CD4-positive, CD25-positive, alpha-beta regulatory T cell (primary cell): Measurements from ENCODE around the gene PFKFB2. TPM values are rescaled to one million over a fixed set of nuclear protein-coding genes. Genes with fewer than 3 reads are reported as not detected.

ENCODE experiments used
- ATAC-seq, 2 donors: fragments of 150-1000 bp; cut with Tn5 transposase; one replicate each; pipeline ENCODE4 v1.10.0; 2021; ENCODE audit warnings: low read depth in 2 of 2, moderate number of reproducible peaks in 2 of 2, moderate library complexity in 1 of 2
- DNase-seq, 3 donors: peaks; one replicate each; pipeline versions ENCODE4 v3.0.0 to v3.0.0-alpha.2; 2012 to 2022; ENCODE audit warnings: mixed read lengths in 1 of 3
- H3K27ac ChIP-seq: one replicate; pipeline ENCODE4 v1.7.0; 2013; ENCODE audit warnings: mild to moderate bottlenecking, low read length; ENCODE audit not compliant: insufficient read depth, poor library complexity, severe bottlenecking
- H3K27me3 ChIP-seq: one replicate; pipeline ENCODE4 v1.7.0; 2013; ENCODE audit warnings: low read length; ENCODE audit not compliant: control insufficient read depth, insufficient read depth
- H3K36me3 ChIP-seq: one replicate; pipeline ENCODE4 v1.7.0; 2013; ENCODE audit warnings: mild to moderate bottlenecking, low read length, moderate library complexity; ENCODE audit not compliant: control insufficient read depth, insufficient read depth
- H3K4me1 ChIP-seq: 2 replicates; pipeline ENCODE4 v1.7.0; 2013; ENCODE audit warnings: mild to moderate bottlenecking, low read length; ENCODE audit not compliant: insufficient read depth, control insufficient read depth, poor library complexity, severe bottlenecking
- H3K4me3 ChIP-seq: one replicate; pipeline ENCODE4 v1.7.0; 2013; ENCODE audit warnings: low read depth, mild to moderate bottlenecking, low read length, moderate library complexity
- H3K9me3 ChIP-seq, 2 experiments: 1 replicate in 1 of 2; 2 replicates in 1 of 2; pipeline ENCODE4 v1.7.0; 2013; ENCODE audit warnings: low read length in 2 of 2, mild to moderate bottlenecking in 1 of 2, moderate library complexity in 1 of 2; ENCODE audit not compliant: control insufficient read depth in 2 of 2
- H3K27ac Mint-ChIP-seq, 3 donors: one replicate each; pipeline ENCODE4 v1.8.0; 2020 to 2022; ENCODE audit warnings: mild to moderate bottlenecking in 3 of 3, mixed read lengths in 3 of 3, moderate library complexity in 2 of 3
- H3K27me3 Mint-ChIP-seq: one replicate; pipeline ENCODE4 v1.8.0; 2022; ENCODE audit warnings: mild to moderate bottlenecking, mixed read lengths
- H3K36me3 Mint-ChIP-seq: one replicate; pipeline ENCODE4 v1.8.0; 2020; ENCODE audit warnings: mixed read lengths
- H3K4me1 Mint-ChIP-seq, 4 donors: one replicate each; pipeline ENCODE4 v1.8.0; 2020 to 2022; ENCODE audit warnings: mixed read lengths in 4 of 4, mild to moderate bottlenecking in 1 of 4
- H3K4me3 Mint-ChIP-seq, 4 donors: one replicate each; pipeline ENCODE4 v1.8.0; 2020 to 2022; ENCODE audit warnings: mild to moderate bottlenecking in 4 of 4, mixed read lengths in 4 of 4, moderate library complexity in 3 of 4
- H3K9me3 Mint-ChIP-seq, 7 donors: one replicate each; pipeline ENCODE4 v1.8.0; 2020 to 2022; ENCODE audit warnings: mixed read lengths in 7 of 7, mild to moderate bottlenecking in 3 of 7, moderate library complexity in 2 of 7
- polyA plus RNA-seq, 4 donors: library from polyadenylated mRNA; unstranded; fragments of 300-500 nt; fragmentation: Illumina TruSeq; gene quantifications; one replicate each; pipeline ENCODE4 v1.2.3, GENCODE V29; 2021
- total RNA-seq: library from RNA; stranded (reverse); gene quantifications from one replicate; pipeline ENCODE4 v1.2.3, GENCODE V29; 2022

PFKFB2 gene
- total and polyA plus RNA-seq, 5 donors from 2014 or later, result 0.32 to 1.1 (median 0.59) TPM; not detected in 1

DNA sequence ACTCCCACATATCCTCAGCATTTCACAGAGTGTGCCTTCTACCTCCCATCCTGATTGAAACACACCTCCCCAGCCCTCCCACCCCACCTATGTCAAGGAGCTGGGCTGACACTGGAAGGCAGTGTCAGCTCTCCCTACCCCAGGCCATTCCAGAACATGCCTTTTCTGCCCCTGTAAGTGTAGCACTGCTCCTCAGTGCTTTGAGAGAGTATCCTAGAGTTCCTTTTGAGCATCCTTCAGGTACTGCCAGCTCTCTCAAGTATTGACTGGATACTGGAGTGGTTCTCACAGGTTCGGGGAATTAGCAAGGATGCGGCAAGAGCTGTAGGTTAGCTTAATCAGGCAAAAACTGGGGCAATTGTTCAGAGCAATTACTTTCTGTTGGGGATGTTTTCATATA, 42.3 kb upstream of the PFKFB2 start:
- no peaks in the 10 kb centered on the region for H3K36me3 ChIP-seq
- H3K4me3 ChIP-seq, result no peak overlapping the region
- H3K9me3 ChIP-seq, result no peaks in the 10 kb centered on the region
- no peaks in the 10 kb centered on the region for H3K36me3 Mint-ChIP-seq
- no peak overlapping the region for H3K27ac Mint-ChIP-seq
- H3K4me1 Mint-ChIP-seq, result no peaks in the 10 kb centered on the region
- DNase-seq (no peak), ATAC-seq (no peak)
- H3K27me3 ChIP-seq, result peaks cover 36% of the 10 kb centered on the region
- H3K27me3 Mint-ChIP-seq, result peaks cover 39% of the 10 kb centered on the region
- no peaks in the 10 kb centered on the region for H3K9me3 Mint-ChIP-seq
- H3K4me1 ChIP-seq, result no peaks in the 10 kb centered on the region
- H3K4me3 Mint-ChIP-seq, result no peak overlapping the region
- no peak overlapping the region for H3K27ac ChIP-seq

DNA sequence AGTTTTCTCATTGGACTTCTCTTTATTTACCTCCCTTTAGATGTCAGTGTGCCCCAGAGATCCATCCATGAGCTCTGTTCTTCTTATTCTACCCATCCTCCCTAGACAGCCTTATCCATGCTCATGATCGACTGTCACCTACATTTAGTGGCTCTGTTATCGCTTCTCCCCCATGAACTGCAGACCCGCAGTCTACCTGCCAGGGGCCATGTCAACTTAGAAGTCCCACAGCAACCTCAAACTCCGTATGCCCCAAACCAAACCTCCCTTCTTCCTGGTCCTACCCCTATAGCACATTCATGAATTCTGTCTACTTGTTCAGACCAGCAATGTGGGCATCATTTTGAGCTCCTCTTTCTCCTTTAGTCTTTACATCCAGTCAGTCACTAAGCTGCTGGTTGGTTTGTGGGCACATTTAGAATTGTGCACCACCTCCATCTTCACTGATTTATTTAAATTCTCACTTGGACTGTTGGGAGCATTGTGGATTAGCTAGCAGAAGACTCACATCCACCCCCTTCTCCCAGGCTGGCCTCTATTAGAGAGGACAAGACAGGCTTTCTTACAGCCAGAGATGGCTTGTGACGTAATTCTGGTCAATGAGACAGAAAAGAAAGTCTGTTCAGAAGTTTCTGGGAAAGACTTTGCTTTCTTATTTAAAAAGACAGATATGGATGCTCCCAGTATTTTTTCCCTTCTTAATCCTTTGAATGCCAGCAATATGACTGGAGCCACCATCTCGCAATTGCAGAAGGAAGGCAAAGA, 39.6 kb upstream of the PFKFB2 start:
- Histone ChIP-seq H3K27me3 (peaks cover 28% of the 10 kb centered on the region), H3K27ac (no peak overlapping the region), H3K36me3 (no peaks in the 10 kb centered on the region), H3K4me1 (no peaks in the 10 kb centered on the region), H3K9me3 (no peaks in the 10 kb centered on the region), H3K4me3 (no peak overlapping the region)
- H3K9me3 Mint-ChIP-seq, result peaks cover 0 to 2% (median 0%) of the 10 kb centered on the region in 7 donors
- H3K4me1 Mint-ChIP-seq, result no peaks in the 10 kb centered on the region
- no peaks in the 10 kb centered on the region for H3K36me3 Mint-ChIP-seq
- peaks cover 36% of the 10 kb centered on the region for H3K27me3 Mint-ChIP-seq
- ATAC-seq, result no peak
- no peak for DNase-seq
- H3K27ac Mint-ChIP-seq, result no peak overlapping the region
- H3K4me3 Mint-ChIP-seq, result no peak overlapping the region

DNA sequence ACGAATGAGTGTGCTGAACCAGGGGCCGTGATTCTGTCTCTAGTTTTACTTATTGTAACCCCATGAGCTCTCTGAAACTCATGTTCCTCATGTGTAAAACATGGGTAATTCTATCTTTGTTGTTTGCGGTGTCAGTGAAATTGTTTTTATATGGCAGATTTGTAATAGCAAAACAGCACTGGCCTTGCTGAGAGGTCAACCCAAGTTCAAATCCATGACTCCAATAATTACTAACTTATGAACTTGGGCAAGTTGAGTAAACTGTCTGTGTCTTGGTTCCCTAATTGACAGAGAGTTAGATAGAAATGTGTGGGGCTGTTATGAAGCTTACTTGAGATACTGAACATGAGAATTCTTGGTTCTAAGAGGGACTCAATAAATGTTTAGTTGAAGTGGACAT, 38.3 kb upstream of the PFKFB2 start:
- H3K27me3 Mint-ChIP-seq, result peaks cover 43% of the 10 kb centered on the region
- H3K36me3 ChIP-seq, result no peaks in the 10 kb centered on the region
- no peaks in the 10 kb centered on the region for H3K4me1 Mint-ChIP-seq
- H3K27ac ChIP-seq, result no peak overlapping the region
- DNase-seq (no peak), ATAC-seq (no peak)
- H3K4me3 Mint-ChIP-seq, result no peak overlapping the region
- no peaks in the 10 kb centered on the region for H3K9me3 ChIP-seq
- H3K36me3 Mint-ChIP-seq, result no peaks in the 10 kb centered on the region
- no peaks in the 10 kb centered on the region for H3K4me1 ChIP-seq
- H3K27me3 ChIP-seq, result peaks cover 26% of the 10 kb centered on the region
- peaks cover 0 to 5% (median 0%) of the 10 kb centered on the region in 7 donors for H3K9me3 Mint-ChIP-seq
- no peak overlapping the region for H3K27ac Mint-ChIP-seq
- no peak overlapping the region for H3K4me3 ChIP-seq

DNA sequence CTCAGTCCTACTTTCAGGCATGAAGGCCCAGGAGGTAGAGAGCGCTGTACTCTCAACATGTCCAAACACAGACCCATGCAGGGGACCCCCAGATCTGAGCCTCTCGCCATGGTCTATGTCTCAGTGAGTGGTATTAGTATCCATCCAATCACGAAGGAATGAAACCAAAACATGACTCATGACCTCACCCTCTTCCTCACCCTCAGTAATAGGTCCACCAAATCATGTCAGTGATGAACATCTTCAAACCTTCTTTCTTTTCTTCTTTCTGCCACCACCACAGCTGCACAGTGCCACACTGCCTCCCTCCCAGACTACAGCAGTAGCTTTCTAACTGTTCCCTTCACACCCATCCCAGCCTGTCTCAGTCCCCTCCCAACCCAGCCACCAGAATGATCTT, 37.3 kb upstream of the PFKFB2 start:
- Histone ChIP-seq H3K27ac (no peak overlapping the region), H3K27me3 (peaks cover 26% of the 10 kb centered on the region), H3K4me1 (no peaks in the 10 kb centered on the region), H3K36me3 (no peaks in the 10 kb centered on the region), H3K4me3 (no peak overlapping the region), H3K9me3 (no peaks in the 10 kb centered on the region)
- ATAC-seq (no peak), DNase-seq (no peak)
- no peak overlapping the region for H3K27ac Mint-ChIP-seq
- H3K36me3 Mint-ChIP-seq, result no peaks in the 10 kb centered on the region
- H3K9me3 Mint-ChIP-seq, result peaks cover 0 to 5% (median 0%) of the 10 kb centered on the region in 7 donors
- H3K4me3 Mint-ChIP-seq, result no peak overlapping the region
- no peaks in the 10 kb centered on the region for H3K4me1 Mint-ChIP-seq
- peaks cover 50% of the 10 kb centered on the region for H3K27me3 Mint-ChIP-seq

DNA sequence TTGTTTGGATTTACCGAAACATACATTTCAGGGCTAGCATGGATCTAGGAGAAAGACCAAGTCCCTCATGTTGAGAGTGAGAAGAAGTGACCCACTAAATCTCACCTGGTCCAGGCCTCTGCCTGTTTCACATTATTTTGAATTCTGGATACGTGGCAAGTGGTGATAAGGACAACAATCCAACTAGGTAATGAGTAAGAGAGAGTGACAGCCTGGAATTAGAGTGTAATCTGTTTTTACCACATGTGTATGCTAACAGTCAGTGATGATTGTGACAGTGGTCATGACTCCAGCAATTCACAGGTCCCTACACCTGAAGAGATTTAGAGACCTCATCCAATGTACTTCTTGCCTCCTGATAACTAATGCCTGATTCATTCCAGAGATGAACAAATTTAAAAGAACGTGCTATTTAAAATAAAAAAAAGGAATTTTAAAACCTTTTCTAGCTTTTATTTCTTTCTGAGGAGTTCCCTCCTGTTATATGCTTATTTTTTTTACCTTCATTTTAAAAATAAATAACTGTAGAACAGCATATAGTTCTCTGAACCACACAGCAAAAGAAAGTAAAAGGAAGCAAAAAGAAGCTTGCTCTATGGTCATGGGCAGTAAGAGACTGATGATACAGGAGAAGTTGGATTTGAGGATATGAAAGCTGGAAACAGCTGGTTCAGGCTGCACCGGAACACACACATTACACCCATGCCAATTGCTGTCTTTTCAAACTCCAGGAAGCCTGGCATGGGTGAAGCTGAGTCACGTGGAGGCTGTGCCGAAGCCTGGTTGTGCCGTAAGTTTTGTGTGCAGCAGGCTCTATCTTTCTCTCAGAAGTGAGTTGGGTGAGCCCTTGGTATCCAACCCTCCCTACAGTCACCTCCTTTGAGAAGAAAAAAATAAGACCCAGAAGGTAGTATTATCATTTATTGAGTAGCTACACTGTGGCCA, 35.2 kb upstream of the PFKFB2 start:
- Mint-ChIP-seq H3K27ac (no peak overlapping the region), H3K9me3 (peaks cover 0 to 5% (median 0%) of the 10 kb centered on the region in 7 donors), H3K36me3 (no peaks in the 10 kb centered on the region), H3K4me3 (no peak overlapping the region), H3K4me1 (no peaks in the 10 kb centered on the region), H3K27me3 (peaks cover 39% of the 10 kb centered on the region)
- Histone ChIP-seq H3K27me3 (peaks cover 20% of the 10 kb centered on the region), H3K27ac (no peak overlapping the region), H3K4me3 (no peak overlapping the region), H3K36me3 (no peaks in the 10 kb centered on the region), H3K9me3 (no peaks in the 10 kb centered on the region), H3K4me1 (no peaks in the 10 kb centered on the region)
- no peak for DNase-seq
- no peak for ATAC-seq

DNA sequence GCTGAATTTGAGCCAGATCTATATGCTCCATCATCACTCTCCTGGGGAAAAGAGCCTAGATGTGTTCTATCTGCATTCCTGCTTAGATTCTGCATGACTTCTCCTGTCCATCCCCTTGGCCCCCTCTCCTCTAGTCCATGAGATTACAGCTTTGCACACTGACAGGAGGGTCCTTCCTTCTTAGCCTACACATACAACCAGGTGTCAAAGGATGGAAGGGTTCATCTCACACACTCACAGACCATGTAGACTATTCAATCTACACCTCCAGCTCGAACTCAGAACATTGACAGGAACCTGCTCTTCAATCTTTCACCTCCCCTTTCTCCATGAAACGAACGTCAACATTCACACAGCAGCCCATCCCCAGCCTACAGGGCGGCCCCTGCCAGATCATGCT, 34.4 kb upstream of the PFKFB2 start:
- Mint-ChIP-seq H3K4me3 (no peak overlapping the region), H3K4me1 (no peaks in the 10 kb centered on the region), H3K27me3 (peaks cover 43% of the 10 kb centered on the region), H3K27ac (peak overlapping the region in 1 of 3 donors; percentile 21), H3K36me3 (no peaks in the 10 kb centered on the region), H3K9me3 (peaks cover 0 to 5% (median 0%) of the 10 kb centered on the region in 7 donors)
- no peaks in the 10 kb centered on the region for H3K36me3 ChIP-seq
- no peaks in the 10 kb centered on the region for H3K9me3 ChIP-seq
- no peak overlapping the region for H3K4me3 ChIP-seq
- ATAC-seq, result no peak
- DNase-seq, result no peak
- no peak overlapping the region for H3K27ac ChIP-seq
- H3K27me3 ChIP-seq, result peaks cover 15% of the 10 kb centered on the region
- H3K4me1 ChIP-seq, result no peaks in the 10 kb centered on the region

DNA sequence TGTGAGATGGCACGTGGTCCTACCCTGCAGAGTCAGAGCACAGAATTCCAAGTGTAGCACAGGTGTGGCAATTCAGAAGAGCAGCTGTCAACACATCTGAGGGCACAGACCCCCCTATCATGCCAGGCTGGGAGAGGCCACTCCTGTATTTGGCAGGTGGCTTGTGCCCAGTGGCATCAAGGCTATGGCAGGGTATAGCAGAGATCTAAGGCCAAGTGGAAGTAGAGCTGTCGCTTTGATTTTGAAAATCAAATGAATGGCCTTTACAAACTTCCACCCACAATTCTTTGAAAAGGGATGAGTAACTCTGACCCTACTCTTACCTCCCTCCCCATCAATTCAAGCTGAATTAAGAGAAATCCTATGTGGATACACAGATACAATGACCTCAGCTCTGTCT, 33.9 kb upstream of the PFKFB2 start:
- Mint-ChIP-seq H3K27me3 (peaks cover 43% of the 10 kb centered on the region), H3K4me1 (no peaks in the 10 kb centered on the region), H3K9me3 (peaks cover 0 to 5% (median 0%) of the 10 kb centered on the region in 7 donors), H3K27ac (peak overlapping the region in 1 of 3 donors; percentile 21), H3K4me3 (no peak overlapping the region), H3K36me3 (no peaks in the 10 kb centered on the region)
- H3K4me1 ChIP-seq, result no peaks in the 10 kb centered on the region
- H3K9me3 ChIP-seq, result no peaks in the 10 kb centered on the region
- H3K27me3 ChIP-seq, result peaks cover 11% of the 10 kb centered on the region
- ATAC-seq, result no peak
- no peak for DNase-seq
- H3K4me3 ChIP-seq, result no peak overlapping the region
- H3K36me3 ChIP-seq, result no peaks in the 10 kb centered on the region
- no peak overlapping the region for H3K27ac ChIP-seq
